Fibroblast of the conjunctiva (primary cell): ENCODE data around the gene ADPRM.

ENCODE experiments used
- DNase-seq: peaks from one replicate; pipeline ENCODE4 v3.0.0-alpha.2; 2010; ENCODE audit warnings: low read depth

ADPRM gene

GRCh38 chr17:10741416-10742135, 44.2 kb downstream of the ADPRM start:
- DNase-seq = no peak

DNA sequence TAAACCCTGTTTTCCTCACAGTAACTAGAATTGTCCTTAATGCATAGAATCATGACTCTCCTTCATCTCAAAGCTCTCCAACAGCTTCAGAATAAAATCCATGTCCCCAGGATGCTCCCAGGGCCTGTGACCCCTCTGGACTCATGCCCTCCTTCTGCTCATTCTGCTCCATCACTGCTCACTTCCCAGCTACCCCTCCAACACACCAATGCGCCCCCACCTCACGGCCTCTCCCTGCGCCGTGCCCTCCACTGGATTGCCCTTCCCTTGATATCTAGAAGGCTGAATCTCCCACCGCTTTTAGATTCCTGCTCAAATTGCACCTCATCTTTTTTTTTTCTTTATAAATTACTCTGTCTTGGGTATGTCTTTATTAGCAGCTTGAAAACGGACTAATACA, 45.0 kb downstream of the ADPRM start:
- DNase-seq = no peak

- peak; percentile 41 for DNase-seq
Measured at GRCh38 chr17:10743316-10744009, 46.1 kb downstream of the ADPRM start.

GRCh38 chr17:10744501-10745000, 47.2 kb downstream of the ADPRM start:
- DNase-seq = no peak

- DNase-seq = no peak
Measured at GRCh38 chr17:10745231-10745630, 47.8 kb downstream of the ADPRM start.

- DNase-seq = no peak
Measured at GRCh38 chr17:10748531-10749181, 51.3 kb downstream of the ADPRM start.

- no peak for DNase-seq
Measured at GRCh38 chr17:10750210-10750609, 52.8 kb downstream of the ADPRM start.

DNA sequence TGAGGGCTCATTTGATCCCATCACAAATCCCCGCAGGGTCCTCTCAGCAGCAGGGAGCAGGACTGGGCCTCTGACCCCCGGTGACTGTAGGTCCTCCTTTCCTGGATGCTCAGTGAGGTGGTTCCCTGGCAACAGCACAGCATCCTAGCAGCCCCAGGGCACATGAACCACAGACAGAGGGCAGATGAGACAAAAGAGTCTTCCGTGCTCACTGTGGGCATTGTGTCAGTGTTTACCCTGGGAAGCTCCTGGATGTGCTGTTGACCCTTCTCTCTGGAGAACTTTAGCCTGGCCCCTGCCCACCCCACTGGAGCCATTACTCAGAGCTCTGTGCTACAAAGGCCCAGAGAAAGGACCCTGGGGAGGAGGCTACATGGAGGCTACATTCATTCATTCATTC, 54.2 kb downstream of the ADPRM start:
- DNase-seq = no peak

- DNase-seq = no peak
Measured at GRCh38 chr17:10752696-10753095, 55.3 kb downstream of the ADPRM start.

- DNase-seq = no peak
Measured at GRCh38 chr17:10754109-10754508, 56.7 kb downstream of the ADPRM start.

- no peak for DNase-seq
Measured at GRCh38 chr17:10754861-10755591, 57.6 kb downstream of the ADPRM start.

DNA sequence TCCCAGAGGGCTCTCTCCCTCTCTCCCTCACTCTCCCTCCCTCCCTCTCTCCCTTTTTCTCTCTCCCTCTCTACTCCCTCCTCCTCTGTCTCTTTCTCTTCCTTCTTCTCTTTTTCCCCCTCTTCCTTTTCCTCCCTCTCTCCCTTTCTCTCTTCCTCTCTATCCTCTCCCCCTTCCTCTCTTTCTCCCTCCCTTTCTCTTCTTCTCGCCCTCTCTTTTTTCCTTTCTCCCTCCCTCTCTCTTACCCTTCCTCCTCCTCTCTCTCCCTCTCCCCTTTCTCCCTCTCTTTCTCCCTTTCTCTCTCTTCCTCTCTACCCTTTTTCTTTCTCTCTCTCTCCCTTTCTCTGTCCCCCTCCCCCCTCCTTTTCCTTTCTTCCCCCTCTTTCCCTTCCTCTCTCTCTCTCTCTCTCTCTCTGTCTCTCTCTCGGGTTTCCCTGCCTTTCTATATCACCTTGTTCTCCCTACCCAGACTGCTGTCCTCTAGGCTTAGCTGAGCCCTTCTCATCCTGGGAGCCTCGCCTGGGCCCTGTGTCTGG, 58.3 kb downstream of the ADPRM start:
- DNase-seq = no peak

DNA sequence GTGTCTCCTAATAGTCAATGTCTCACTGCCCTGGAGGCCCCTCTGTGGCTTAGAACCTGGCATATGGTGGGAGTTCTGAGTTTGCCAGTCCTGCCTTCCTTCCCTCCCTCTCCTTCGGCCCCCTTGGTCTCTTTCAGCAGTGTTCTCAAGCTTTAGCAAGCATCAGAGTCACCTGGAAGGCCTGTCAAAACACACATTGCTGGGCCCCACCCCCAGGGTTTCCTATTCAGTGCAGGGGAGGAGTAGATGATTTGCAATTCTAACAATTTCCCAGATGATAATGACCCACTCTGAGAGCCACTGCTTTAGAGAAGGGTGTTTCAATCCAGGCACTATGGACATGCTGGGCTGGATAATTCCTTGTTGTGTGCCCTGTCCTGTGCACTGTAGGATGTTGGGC, 58.8 kb downstream of the ADPRM start:
- DNase-seq = no peak

DNA sequence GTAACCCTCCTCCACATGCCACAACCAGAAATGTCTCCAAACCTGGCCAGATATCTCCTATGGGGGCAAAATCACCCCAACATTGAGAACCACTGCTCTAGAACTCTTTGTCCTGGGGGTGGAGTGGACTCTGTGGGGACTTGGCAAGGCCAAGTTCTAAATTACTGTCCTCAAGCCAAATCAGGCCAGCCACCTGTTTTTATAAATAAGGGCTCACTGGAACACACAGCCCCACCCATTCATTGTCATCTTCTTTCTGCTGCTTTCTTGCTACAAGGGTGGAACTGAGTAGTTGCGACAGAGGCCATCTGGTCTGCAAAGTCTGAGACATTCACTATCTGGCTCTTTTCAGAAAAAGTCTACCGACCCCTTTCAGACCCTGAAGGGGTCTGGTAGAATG, 59.2 kb downstream of the ADPRM start:
- no peak for DNase-seq

DNA sequence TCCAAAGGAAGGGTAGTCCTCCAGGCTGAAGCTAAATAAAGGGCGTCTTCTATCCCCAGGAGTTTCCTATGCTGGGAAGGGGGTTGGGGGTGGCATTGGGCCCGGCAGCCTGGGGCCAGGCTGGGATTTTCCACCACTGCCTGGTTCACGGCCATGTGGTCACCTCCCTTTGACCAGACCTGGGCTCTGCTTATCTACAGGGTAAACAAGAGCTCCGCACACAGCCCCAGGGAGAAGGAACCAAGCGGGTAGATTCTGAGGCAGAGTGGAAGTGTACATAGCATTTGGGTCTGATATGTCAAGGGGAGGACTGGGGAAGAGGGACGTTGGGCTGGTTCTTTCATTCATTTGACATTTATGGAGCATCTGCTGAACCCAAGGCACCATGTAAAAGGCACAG, 59.7 kb downstream of the ADPRM start:
- DNase-seq = no peak

DNA sequence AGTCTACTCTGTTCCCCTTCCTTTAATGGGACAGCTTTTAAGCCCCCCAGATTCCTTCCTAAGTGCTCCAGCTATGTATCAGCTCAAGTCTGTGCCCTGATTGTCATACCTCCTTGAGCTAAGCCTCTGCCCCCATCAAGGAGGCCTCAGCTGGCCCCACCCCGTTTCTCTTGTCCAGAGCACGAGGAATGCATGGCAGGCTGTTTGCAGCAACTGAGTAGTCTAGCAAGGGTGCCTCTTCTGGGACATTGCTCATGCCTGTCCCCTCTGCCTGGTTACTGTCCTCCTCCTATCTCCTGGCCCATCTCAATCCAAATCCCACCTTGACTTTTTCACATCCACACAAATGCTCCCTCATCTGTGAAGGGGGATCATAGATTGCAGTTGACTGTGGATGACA, 60.3 kb downstream of the ADPRM start:
- DNase-seq = no peak

GRCh38 chr17:10758062-10758461, 60.7 kb downstream of the ADPRM start:
- DNase-seq = no peak
